Measurements from ENCODE around the gene CD209.

GRCh38 chr19:7691497-7691896 lies 55.8 kb downstream of the CD209 start:
- no peak for TF ChIP-seq POLR2A (IDR thresholded peaks at IDR 0.05)
- TF ChIP-seq CTCF (IDR thresholded peaks at IDR 0.05): no peak
